RWPE2 (cell line): ENCODE results near the gene ASIC3.

ENCODE experiments used
- ATAC-seq: fragments of 200-7000 bp; cut with Tn5 transposase; 3 replicates; pipeline ENCODE4 v1.9.1; 2021; ENCODE audit warnings: low read depth
- DNase-seq: peaks from one replicate; pipeline ENCODE4 v3.0.0-alpha.2; 2020; ENCODE audit warnings: low spot score
- H3K27ac ChIP-seq: fragments of 450-650 bp; 2 replicates; pipeline ENCODE4 v1.5.1; 2017; ENCODE audit warnings: mild to moderate bottlenecking; ENCODE audit not compliant: poor library complexity, severe bottlenecking
- H3K27me3 ChIP-seq: fragments of 250-450 bp; sonication (Bioruptor Pico); 2 replicates; pipeline ENCODE4 v1.5.1; 2021; ENCODE audit warnings: mild to moderate bottlenecking, moderate library complexity; ENCODE audit not compliant: insufficient read depth, poor library complexity, severe bottlenecking
- H3K36me3 ChIP-seq: fragments of 250-450 bp; sonication (Bioruptor Pico); 2 replicates; pipeline ENCODE4 v1.5.1; 2020; ENCODE audit warnings: low read depth, mild to moderate bottlenecking, moderate library complexity
- H3K4me1 ChIP-seq: fragments of 250-450 bp; sonication (Bioruptor Pico); 2 replicates; pipeline ENCODE4 v1.5.1; 2021; ENCODE audit warnings: mild to moderate bottlenecking, moderate library complexity; ENCODE audit not compliant: insufficient read depth, poor library complexity, severe bottlenecking
- H3K4me3 ChIP-seq: fragments of 250-450 bp; sonication (Bioruptor Pico); 2 replicates; pipeline ENCODE4 v1.5.1; 2021; ENCODE audit warnings: mild to moderate bottlenecking, moderate library complexity; ENCODE audit not compliant: severe bottlenecking
- H3K9me3 ChIP-seq: fragments of 250-450 bp; sonication (Bioruptor Pico); 2 replicates; pipeline ENCODE4 v1.5.1; 2021; ENCODE audit warnings: mild to moderate bottlenecking, moderate library complexity; ENCODE audit not compliant: severe bottlenecking
- TF ChIP-seq, protein P1 (sequence below): fragments of 450-650 bp; IDR thresholded peaks from one replicate; pipeline ENCODE4 v1.5.1; 2017; ENCODE audit warnings: mild to moderate bottlenecking, moderate library complexity; ENCODE audit not compliant: poor library complexity, severe bottlenecking

ASIC3 gene

DNA sequence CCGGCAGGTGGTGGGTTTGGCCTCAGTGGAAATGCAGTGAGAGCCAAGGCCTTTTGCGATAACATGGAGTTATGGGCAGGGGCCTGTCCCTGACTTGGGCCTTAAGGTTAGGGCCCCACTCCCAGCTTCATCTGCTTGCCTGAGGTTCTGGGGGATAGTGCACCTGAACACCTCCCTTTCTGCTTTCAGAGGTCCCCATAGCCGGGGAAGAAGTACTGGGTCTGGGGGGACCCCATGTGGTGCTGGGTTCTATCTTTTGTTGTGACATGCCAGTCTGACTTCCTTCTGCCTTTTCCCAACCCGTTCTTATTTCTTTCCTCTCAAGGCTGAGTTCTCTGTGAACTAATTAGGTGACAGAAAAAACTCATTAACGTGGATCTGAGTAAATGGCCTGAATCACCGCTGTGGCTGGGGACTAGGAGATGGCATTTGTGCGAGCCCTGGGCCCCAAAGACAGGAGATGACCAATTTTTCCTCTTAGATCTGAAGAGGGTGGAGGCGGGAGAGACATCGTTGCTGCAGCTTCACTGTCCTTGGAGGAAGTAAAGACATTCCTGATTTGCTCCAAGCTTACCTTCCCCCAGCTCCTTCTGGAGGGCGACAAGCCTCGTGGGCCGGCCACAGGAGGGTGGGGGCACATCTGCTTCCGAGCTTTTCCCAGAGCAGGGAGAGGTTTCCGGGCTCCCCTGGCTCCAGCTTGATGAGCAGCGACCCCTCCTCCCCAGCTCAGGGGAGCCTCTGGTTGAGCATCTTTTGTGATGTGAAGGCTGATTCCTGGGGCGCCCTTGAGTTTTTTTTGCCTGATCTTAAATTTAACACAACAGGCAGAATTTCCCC, 39.9 kb downstream of the ASIC3 start:
- no peaks in the 10 kb centered on the region for H3K9me3 ChIP-seq
- H3K4me3 ChIP-seq = peak overlapping the region; percentile 82
- TF ChIP-seq, protein P1, sequence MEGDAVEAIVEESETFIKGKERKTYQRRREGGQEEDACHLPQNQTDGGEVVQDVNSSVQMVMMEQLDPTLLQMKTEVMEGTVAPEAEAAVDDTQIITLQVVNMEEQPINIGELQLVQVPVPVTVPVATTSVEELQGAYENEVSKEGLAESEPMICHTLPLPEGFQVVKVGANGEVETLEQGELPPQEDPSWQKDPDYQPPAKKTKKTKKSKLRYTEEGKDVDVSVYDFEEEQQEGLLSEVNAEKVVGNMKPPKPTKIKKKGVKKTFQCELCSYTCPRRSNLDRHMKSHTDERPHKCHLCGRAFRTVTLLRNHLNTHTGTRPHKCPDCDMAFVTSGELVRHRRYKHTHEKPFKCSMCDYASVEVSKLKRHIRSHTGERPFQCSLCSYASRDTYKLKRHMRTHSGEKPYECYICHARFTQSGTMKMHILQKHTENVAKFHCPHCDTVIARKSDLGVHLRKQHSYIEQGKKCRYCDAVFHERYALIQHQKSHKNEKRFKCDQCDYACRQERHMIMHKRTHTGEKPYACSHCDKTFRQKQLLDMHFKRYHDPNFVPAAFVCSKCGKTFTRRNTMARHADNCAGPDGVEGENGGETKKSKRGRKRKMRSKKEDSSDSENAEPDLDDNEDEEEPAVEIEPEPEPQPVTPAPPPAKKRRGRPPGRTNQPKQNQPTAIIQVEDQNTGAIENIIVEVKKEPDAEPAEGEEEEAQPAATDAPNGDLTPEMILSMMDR = no peak
- H3K27me3 ChIP-seq = no peaks in the 10 kb centered on the region
- H3K36me3 ChIP-seq = peaks cover 21% of the 10 kb centered on the region
- peaks cover 3% of the 10 kb centered on the region for H3K4me1 ChIP-seq
- DNase-seq = no peak
- 0 out of 3 replicates have a peak, but pooled peaks have one; percentile 4 for ATAC-seq
- H3K27ac ChIP-seq = peak overlapping the region; percentile 66

DNA sequence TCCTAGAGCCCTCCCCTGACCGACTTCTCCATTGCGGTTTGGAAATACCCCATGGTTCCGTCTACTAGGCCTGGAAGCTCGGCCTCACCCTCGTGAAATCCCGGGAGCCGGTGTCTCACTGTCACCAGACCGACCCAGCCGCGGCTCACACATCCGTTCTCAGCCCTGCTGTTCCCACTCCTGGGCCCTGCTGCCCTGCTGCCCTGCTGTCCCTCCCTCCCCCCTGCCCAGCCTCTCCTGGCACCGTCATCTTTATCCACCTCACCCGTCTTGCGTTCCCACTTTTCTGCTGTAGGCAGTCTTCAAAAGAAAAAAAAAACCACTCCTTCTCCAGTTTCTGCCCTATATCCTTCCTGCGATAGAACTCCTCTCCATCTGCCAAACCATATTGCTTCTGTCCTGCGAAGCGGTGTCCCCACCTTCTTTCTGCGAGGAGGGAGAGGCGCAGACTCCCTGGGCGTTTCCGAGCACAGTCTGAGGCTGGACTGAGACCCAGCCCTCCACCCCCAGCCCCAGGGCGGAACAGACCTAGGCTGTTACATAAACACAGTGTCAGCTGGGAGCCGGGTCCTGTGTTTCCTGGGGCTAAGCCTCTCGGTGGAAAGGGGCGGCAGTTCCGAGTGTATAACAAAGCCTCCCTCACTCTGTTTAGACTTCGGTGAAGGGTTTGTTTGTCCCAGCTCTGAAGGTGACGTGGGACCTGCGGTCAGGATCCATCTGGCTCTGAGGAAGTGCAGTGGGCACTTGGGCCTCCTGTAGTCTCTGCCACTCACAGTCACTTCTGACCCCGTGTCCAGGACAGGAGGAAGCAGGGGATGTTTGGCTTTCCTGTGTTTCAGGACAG, 40.7 kb downstream of the ASIC3 start:
- H3K27me3 ChIP-seq = no peaks in the 10 kb centered on the region
- DNase-seq = peak; percentile 68
- no peaks in the 10 kb centered on the region for H3K9me3 ChIP-seq
- TF ChIP-seq, protein P1 = no peak
- H3K4me1 ChIP-seq = peaks cover 3% of the 10 kb centered on the region
- peak; percentile 24 for ATAC-seq
- H3K4me3 ChIP-seq = peak overlapping the region; percentile 82
- peak overlapping the region; percentile 66 for H3K27ac ChIP-seq
- H3K36me3 ChIP-seq = peaks cover 30% of the 10 kb centered on the region

DNA sequence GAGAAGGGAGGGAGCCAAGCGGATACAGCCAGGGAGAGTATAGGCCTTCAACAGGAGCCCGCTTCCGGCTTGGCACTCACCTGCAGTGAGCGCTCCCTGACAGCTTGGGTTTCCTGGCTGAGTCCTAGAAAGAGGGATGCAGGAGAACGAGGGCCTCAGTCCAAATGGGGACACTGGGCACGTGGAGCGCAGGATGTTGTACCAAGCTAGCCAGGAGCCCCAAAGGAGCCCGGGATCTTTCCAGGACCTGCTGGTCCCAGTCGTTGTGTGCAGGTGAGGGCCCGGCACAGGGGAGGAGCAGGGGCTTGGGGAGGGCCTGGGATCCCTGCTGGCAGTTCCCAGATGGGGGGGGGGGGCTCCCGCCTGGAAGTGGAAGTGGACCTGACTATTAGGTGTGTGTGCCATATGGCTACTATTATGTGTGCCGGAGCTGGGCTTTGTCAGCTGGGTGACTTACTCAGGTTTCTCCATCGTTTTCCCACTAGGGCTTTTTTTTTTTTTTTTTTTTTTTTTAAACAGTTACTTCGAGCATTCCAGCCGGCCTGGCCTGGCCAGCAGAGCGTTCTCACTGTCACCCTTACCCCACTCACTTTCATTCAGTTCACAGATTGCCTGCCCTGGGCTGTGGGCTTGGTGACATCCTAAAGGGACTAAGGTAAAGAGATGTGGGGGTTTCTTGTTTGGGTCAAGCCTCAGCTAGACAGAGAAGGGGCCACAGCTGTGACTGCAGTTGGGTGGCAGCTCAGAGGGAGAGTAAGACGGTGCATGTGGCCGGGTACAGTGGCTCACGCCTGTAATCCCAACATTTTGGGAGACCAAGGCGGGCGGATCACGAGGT, 41.8 kb downstream of the ASIC3 start:
- Histone ChIP-seq H3K4me3 (no peak overlapping the region), H3K27me3 (no peaks in the 10 kb centered on the region), H3K27ac (peak overlapping the region; percentile 66), H3K36me3 (peaks cover 31% of the 10 kb centered on the region), H3K9me3 (no peaks in the 10 kb centered on the region), H3K4me1 (peaks cover 3% of the 10 kb centered on the region)
- TF ChIP-seq, protein P1 = no peak
- DNase-seq = no peak
- ATAC-seq = no peak

DNA sequence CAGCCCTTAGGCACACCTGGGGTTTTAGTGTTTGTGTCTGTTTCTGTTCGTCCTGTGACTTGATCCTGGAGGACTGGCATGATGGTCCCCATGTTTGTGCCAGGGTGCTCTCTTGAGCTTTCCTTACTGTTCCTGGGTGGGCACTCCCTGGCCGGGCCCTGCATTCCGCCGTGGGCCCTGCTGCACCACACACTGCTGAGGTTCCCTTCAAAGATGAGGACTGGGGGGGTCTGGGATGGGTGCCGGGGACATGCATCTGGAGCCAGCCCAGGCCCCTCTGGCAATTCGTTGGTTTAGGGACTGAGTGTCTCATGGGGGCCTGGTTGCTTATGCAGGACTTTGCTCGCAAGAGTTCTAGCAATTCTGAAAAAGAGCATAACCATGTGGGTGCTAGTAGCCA, 42.7 kb downstream of the ASIC3 start:
- TF ChIP-seq, protein P1 = no peak
- no peak for ATAC-seq

More for the DNA sequence above, 42.7 kb downstream of the ASIC3 start:
- H3K4me3 ChIP-seq = no peak overlapping the region
- H3K27me3 ChIP-seq = no peaks in the 10 kb centered on the region
- no peak overlapping the region for H3K27ac ChIP-seq
- no peak for DNase-seq
- peaks cover 34% of the 10 kb centered on the region for H3K36me3 ChIP-seq
- H3K9me3 ChIP-seq = no peaks in the 10 kb centered on the region
- H3K4me1 ChIP-seq = peaks cover 3% of the 10 kb centered on the region
